HG03439 (cell line): ENCODE data around the gene WTIP.
"Not testable (repeated sequence)": the region's sequence is repeated elsewhere in the genome, so short reads cannot be mapped to it uniquely, and the experiment has no call there.

Experiments used
- ATAC-seq: cut with Tn5 transposase; IDR thresholded peaks from one replicate; pipeline ENCODE4 v1.9.1; 2021; ENCODE audit warnings: mild to moderate bottlenecking, moderate library complexity; ENCODE audit not compliant: unreplicated experiment

WTIP gene

GRCh38 chr19:34502582-34503411 is 21.2 kb downstream of the WTIP start:
- ATAC-seq, result no peak

GRCh38 chr19:34503531-34504272 is 22.1 kb downstream of the WTIP start:
- ATAC-seq, result no peak

DNA sequence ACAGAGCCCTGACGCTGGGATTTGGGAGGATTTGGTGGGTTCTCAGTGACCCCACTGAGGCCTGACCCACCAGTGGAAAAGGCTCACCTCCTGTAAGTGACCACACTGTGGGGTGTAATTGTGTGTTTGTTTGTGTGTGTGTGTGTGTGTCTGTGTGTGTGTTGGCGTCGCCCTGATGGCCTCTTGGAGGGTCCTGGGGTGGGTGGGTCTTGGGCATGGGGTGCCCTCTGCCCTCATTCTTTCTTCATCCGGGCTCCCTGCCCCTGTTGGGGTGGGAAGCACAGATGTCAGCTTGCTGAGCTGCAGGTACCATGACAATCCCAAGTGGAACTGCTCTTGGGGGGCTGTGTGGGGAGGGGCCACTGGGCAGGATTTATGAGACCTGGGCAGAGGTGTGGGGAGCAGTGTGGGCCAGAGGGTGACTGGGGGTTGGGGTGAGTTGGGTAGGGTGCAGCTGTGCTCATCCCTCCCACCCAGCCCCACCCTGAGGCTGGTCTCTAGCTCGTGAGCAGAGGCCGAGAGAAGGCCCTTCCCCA is 22.8 kb downstream of the WTIP start:
- ATAC-seq, result no peak

DNA sequence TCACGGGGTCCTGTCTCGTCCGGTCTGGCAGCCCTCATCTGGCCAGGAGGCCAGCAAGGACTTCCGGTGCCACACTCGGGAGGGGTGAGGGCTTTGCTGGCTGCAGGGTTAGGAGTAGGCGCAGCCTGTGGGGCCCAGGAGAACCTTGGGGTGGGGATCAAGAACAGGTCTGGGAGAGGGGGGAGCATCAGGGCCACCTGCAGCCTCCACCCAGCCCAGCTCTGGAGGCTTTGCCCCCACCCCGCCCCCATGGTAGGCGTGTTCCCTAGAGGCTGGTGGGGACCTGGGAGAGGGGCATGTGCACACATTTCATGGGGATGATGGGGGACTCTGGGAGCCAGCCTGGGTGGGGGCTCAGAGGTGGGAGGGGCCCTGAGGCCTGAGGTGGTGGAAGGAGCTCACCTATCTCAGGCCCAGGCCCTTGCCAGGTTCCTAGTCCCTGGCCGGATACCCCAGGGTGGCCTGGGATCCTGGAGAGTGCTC is 23.3 kb downstream of the WTIP start:
- ATAC-seq, result no peak

DNA sequence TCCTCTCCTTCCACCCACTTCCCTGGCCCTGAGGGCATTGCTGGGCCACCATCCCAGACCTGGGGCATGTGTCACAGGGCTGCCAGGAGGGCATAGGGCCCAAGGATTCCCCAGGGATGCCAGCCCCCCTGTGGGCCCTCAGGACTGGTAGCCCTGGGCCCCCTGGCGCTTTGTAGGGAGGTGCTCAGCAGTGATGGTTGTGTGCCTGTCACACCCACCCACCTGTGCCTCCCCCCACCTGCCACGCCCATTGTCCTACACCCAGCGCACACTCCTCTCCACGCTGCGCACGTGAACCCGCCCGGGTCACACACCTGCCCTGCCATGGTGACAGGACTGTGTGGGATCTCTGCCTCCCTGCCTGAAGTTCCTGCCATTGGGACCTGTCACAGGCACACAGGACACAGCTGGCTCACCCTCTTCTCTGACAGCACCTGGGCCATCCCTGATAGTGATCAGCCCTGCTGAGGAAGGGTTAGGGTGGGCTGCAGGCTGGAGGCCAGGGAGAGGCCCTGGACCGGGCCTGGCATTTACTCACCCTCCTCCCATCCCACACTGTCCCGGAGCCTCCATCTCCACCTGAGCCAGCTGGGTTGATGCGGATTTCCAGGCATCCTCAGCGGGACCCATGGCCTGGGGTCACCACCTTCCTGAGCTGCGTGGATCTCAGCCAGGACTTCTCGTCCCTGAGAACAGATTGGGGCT is 23.9 kb downstream of the WTIP start:
- no peak for ATAC-seq

- ATAC-seq, result no peak
These were observed 24.4 kb downstream of the WTIP start for GRCh38 chr19:34506026-34506370.

GRCh38 chr19:34507414-34508067 is 26.0 kb downstream of the WTIP start:
- ATAC-seq, result no peak

- no peak for ATAC-seq
These were observed 27.0 kb downstream of the WTIP start for GRCh38 chr19:34508540-34508939.

DNA sequence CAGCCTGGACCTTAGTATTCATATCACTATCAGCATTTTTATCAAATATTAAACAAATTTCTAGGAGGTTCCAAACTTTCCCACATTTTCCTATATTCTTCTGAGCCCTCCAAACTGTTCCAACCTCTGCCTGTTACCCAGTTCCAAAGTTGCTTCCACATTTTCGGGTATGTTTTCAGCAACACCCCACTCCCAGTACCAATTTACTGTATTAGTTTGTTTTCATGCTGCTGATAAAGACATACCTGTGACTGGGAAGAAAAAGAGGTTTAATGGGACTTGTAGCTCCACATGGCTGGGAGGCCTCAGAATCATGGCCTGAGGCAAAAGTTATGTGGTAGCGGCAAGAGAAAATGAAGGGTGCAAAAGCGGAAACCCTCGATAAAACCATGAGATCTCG is 29.3 kb downstream of the WTIP start:
- not testable (repeated sequence) for ATAC-seq

- no peak for ATAC-seq
These were observed 30.8 kb downstream of the WTIP start for GRCh38 chr19:34512254-34512822.

GRCh38 chr19:34513767-34514166 is 32.2 kb downstream of the WTIP start:
- no peak for ATAC-seq

DNA sequence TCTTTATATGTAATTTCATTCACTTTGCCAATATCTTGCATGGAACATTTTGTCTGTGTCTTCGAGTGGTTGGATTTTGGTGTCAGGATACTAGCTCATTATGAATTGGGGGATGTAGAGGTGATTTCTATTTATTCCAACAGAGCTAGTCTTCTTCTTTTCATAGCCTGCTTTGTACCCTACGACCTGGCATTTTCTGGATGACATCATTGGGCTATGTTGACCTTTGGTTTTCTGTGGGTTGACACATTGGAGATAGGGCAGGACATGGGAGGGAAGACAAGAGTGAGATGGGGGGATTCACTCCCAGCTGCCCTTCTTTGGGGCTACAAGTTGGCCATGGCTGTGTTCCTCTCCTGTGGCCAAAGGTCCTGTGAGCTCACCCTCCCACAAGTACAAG is 38.0 kb downstream of the WTIP start:
- ATAC-seq, result no peak

GRCh38 chr19:34523408-34523807 is 41.9 kb downstream of the WTIP start:
- ATAC-seq, result no peak

DNA sequence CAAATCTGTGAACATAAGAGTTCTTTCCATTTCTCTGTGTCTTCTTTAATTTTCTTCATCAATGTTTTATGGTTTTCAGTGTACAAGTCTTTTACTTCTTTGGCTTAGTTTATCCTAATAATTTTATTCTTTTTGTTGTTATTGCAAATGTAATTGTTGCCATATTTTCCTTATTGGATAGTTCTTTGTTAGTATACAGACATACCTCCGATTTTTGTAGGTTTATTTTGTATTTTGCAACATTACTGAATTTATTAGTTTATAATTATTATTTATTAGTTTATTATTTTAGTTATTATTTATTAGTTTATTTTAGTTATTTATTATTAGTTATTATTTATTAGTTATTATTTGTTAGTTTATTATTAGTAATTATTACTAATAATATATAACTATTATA is 43.4 kb downstream of the WTIP start:
- no peak for ATAC-seq

DNA sequence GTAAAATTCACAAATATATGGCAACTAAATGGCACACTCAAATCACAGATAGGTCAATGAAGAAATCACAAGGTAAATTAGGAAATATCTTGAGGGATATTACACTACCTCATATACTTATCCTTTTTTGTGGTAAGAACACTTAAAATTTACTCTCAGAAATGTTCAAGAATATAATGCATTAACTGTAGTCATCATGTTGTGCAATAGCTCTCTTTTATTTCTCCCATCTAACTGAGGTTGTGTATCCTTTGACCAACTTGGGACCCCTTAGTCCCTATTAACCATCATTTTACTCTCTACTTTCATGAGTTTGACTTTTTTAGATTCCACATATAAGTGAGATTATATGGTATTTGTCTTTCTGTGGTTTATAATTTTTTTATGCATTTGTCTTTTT is 52.6 kb downstream of the WTIP start:
- ATAC-seq, result no peak

DNA sequence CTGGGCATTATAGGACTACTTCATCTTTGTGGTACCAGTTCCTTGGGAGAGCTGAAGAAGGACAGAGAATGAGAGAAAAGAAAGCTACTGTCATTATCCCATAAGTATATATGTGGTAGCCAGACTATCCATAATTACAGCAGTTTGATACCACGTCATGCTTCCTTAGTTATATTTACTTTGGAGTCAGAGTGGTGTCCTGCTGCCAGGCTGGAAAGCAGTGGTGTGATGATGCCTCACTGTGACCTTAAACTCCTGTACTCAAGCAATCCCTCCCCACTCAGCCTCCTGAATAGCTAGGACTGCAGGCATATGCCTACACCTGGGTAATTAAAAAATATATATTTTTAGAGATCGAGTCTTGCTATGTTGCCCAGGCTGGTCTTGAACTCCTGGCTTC is 57.8 kb downstream of the WTIP start:
- no peak for ATAC-seq

GRCh38 chr19:34540811-34541557 is 59.4 kb downstream of the WTIP start:
- no peak for ATAC-seq

- no peak for ATAC-seq
These were observed 68.3 kb downstream of the WTIP start for GRCh38 chr19:34549833-34550232.

GRCh38 chr19:34555447-34555846 is 73.9 kb downstream of the WTIP start:
- ATAC-seq, result no peak

DNA sequence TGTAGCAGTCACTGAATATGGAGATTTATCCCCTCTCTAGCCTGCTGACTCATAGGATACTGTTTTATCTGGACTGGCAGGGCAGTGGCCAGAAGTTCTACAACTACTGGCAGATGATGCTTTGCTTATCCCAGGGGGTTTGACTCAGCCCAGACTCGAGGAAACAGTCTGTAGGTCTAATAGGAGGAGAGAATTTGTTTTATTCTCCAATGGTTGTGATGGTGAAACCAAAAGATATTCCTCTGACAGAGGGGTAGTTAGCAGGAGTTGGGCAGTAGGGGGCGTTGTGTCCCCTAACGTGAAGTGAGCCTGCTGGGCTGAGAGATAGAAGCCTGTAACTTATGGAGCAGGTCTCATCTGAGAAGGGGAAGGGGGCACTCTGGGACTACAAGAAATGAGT is 74.9 kb downstream of the WTIP start:
- ATAC-seq, result no peak
